SK-N-DZ (cell line): ENCODE data around the gene ANKRD2.
"Not testable (repeated sequence)": the region's sequence is repeated elsewhere in the genome, so short reads cannot be mapped to it uniquely, and the experiment has no call there.

Experiments
- DNase-seq: peaks from one replicate; pipeline ENCODE4 v3.0.0-alpha.2; 2015; ENCODE audit warnings: low spot score

Gene ANKRD2

GRCh38 chr10:97571622-97572021 is 957 bp upstream of the ANKRD2 start:
- no peak for DNase-seq

GRCh38 chr10:97573021-97573420 is 442 bp downstream of the ANKRD2 start:
- no peak for DNase-seq

- DNase-seq: no peak
Observed at GRCh38 chr10:97573672-97574071, 1.1 kb downstream of the ANKRD2 start.

- no peak for DNase-seq
Observed at GRCh38 chr10:97574374-97575126, 2.0 kb downstream of the ANKRD2 start.

GRCh38 chr10:97575127-97575668 is 2.6 kb downstream of the ANKRD2 start:
- DNase-seq: no peak

GRCh38 chr10:97576487-97576886 is 3.9 kb downstream of the ANKRD2 start:
- DNase-seq: not testable (repeated sequence)

GRCh38 chr10:97577701-97578100 is 5.1 kb downstream of the ANKRD2 start:
- DNase-seq: no peak

- no peak for DNase-seq
Observed at GRCh38 chr10:97578171-97578844, 5.7 kb downstream of the ANKRD2 start.

GRCh38 chr10:97580421-97581367 is 8.1 kb downstream of the ANKRD2 start:
- no peak for DNase-seq

GRCh38 chr10:97582169-97582568 is 9.6 kb downstream of the ANKRD2 start:
- DNase-seq: no peak

GRCh38 chr10:97583476-97583875 is 10.9 kb downstream of the ANKRD2 start:
- DNase-seq: no peak

- DNase-seq: peak; percentile 96
Observed at GRCh38 chr10:97584060-97584797, 11.7 kb downstream of the ANKRD2 start, which contains the start of gene HOGA1. HOGA1 (plus strand) TSS chr10:97584389; CDS start chr10:97584704, 315 bp downstream.

GRCh38 chr10:97584798-97585438 is 12.3 kb downstream of the ANKRD2 start:
- no peak for DNase-seq

GRCh38 chr10:97585439-97585811 is 12.8 kb downstream of the ANKRD2 start:
- no peak for DNase-seq

GRCh38 chr10:97587183-97587582 is 14.6 kb downstream of the ANKRD2 start:
- no peak for DNase-seq

GRCh38 chr10:97589479-97589878 is 16.9 kb downstream of the ANKRD2 start, which contains the start of gene C10orf62:
C10orf62 (plus strand) TSS chr10:97589721; CDS start chr10:97589898, 177 bp downstream.
- no peak for DNase-seq

- no peak for DNase-seq
Observed at GRCh38 chr10:97590082-97590747, 17.6 kb downstream of the ANKRD2 start.

GRCh38 chr10:97590748-97591495 is 18.3 kb downstream of the ANKRD2 start:
- DNase-seq: no peak

- DNase-seq: no peak
Observed at GRCh38 chr10:97593421-97593820, 20.8 kb downstream of the ANKRD2 start.
